A673 (cell line): ENCODE measurements around the gene TGM5.

Experiments used
- CTCF ChIP-seq: fragments of 300-800, 200-600 bp; sonication (generic); conservative IDR thresholded peaks from 2 replicates; pipeline ENCODE4 v1.5.1; 2017; ENCODE audit warnings: low read depth, mild to moderate bottlenecking, antibody characterized with exemption, low read length, moderate library complexity, mixed read lengths
- EZH2 ChIP-seq: fragments of 200-600 bp; sonication (generic); IDR thresholded peaks from 2 replicates; pipeline ENCODE4 v1.6.1; 2017; ENCODE audit warnings: borderline replicate concordance, low read depth, mild to moderate bottlenecking, mixed read lengths, antibody characterized with exemption, low read length; ENCODE audit not compliant: poor library complexity, severe bottlenecking

GRCh38 chr15:43287254-43287653 lies 20.5 kb upstream of the TGM5 start:
- no peak for TF ChIP-seq CTCF
- no peak for TF ChIP-seq EZH2
